Measurements from ENCODE around the gene GAD2. TPM values are rescaled to one million over a fixed set of nuclear protein-coding genes. Genes with fewer than 3 reads are reported as not detected.

The GAD2 gene
- total RNA-seq, 4 donors from 2014 or later = not detected

DNA sequence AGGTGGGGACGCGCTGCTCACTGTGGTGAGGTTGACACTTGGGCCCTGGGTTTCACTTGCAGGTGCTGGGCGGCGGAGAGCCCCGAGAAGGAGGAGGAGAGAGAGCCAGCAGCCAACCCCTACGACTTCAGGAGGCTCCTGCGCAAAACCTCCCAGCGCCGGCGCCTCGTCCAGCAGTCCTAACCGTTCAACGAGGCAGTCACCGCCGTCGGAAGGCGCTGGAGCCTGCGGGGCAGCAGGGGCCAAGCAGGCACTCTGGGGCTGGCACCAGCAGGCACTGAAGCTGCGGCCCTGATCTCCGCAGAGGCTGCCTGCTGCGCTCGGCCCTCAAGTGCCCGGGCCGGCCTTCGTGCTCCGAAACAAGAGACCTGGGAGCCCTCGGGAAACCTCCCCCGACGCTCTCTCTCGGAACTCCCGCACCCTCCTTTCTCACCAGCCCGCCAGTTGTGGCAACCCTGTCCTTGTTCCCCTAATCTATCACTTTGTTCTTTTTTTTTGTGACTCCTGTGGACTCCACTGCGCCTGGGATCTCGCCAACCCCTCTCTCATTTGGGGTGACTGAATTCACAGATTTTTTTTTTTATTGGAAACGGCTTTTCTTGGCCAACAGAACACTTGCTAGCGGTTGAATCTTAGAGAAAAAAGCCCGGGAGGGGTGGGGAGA lies 4.7 kb upstream of the GAD2 start:
- TF ChIP-seq POLR2A (IDR thresholded peaks at IDR 0.05) (no peak), CTCF (IDR thresholded peaks at IDR 0.05) (no peak)
- intact Hi-C loops (cut with DNase I) = no loop called here

GRCh38 chr10:26212511-26212910 lies 4.1 kb upstream of the GAD2 start:
- no peak for DNase-seq
- TF ChIP-seq CTCF (IDR thresholded peaks at IDR 0.05) = no peak
- Histone ChIP-seq H3K27ac (no peak overlapping the region), H3K36me3 (no peaks in the 10 kb centered on the region), H3K9me3 (no peaks in the 10 kb centered on the region), H3K27me3 (no peaks in the 10 kb centered on the region), H3K4me3 (replicated peaks in 1 of 3) (no peak overlapping the region), H3K4me1 (peaks cover under 1 to 8% of the 10 kb centered on the region in 2 donors)
- intact Hi-C loops (cut with DNase I) = no loop called here
- WGBS, 2 donors = 8 to 14% methylated on average over 12 of the region's 12 CpGs

More for the DNA sequence above, 4.7 kb upstream of the GAD2 start:
- Histone ChIP-seq H3K4me3 (replicated peaks in 1 of 3) (no peak overlapping the region), H3K4me1 (peaks cover 0 to 8% of the 10 kb centered on the region in 2 donors), H3K36me3 (no peaks in the 10 kb centered on the region), H3K27me3 (no peaks in the 10 kb centered on the region), H3K9me3 (no peaks in the 10 kb centered on the region), H3K27ac (no peak overlapping the region)
- 9 to 13% methylated on average over 17 to 30 of the region's 37 CpGs for WGBS, 2 donors
- DNase-seq = no peak

- Histone ChIP-seq H3K27me3 (peaks cover 7% of the 10 kb centered on the region), H3K27ac (no peak overlapping the region), H3K9me3 (no peaks in the 10 kb centered on the region), H3K4me1 (peaks cover 5 to 8% of the 10 kb centered on the region in 2 donors), H3K36me3 (no peaks in the 10 kb centered on the region), H3K4me3 (replicated peaks in 1 of 3) (no peak overlapping the region)
- no peak for DNase-seq
- 15 to 24% methylated on average over 11 of the region's 11 CpGs for WGBS, 2 donors
- TF ChIP-seq POLR2A (IDR thresholded peaks at IDR 0.05) (no peak), CTCF (IDR thresholded peaks at IDR 0.05) (no peak)
- intact Hi-C loops (cut with DNase I) = no loop called here
These were observed 3.3 kb upstream of the GAD2 start for GRCh38 chr10:26213157-26213800.

DNA sequence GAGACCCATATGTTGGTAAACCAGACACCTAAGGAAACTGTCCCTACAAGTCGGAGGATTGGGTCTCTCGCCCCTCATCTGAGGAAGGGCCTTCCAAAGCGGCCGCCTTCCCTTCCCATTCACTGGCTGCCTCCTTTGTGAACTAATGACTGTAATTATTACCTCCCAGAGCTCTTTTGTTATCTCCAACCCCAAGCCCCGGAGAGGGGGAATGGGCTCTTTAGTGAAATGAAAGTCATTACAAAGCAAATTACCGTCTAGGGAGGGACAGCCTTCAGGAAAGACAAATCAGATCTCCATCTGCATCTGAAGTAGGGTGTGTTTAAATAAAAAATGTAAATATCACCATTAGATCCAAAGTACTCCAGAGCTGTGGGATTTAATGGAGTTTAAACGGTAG lies 2.6 kb upstream of the GAD2 start:
- Histone ChIP-seq H3K27me3 (peaks cover 8% of the 10 kb centered on the region), H3K36me3 (no peaks in the 10 kb centered on the region), H3K27ac (no peak overlapping the region), H3K4me3 (replicated peaks in 1 of 3) (no peak overlapping the region), H3K4me1 (peaks cover 5 to 8% of the 10 kb centered on the region in 2 donors), H3K9me3 (no peaks in the 10 kb centered on the region)
- no peak for DNase-seq
- no peak for TF ChIP-seq POLR2A (IDR thresholded peaks at IDR 0.05)
- TF ChIP-seq CTCF (IDR thresholded peaks at IDR 0.05) = no peak
- intact Hi-C loops (cut with DNase I) = no loop called here
- 8 to 12% methylated on average over 7 of the region's 7 CpGs for WGBS, 2 donors

All from thyroid gland (tissue), 4 donors.